SH-SY5Y (cell line): ENCODE data around the gene FLT3LG.

Source experiments
- GATA2 ChIP-seq: IDR thresholded peaks from 2 replicates; pipeline ENCODE4 v1.6.1; 2011; ENCODE audit warnings: mild to moderate bottlenecking, low read depth, low read length
- GATA3 ChIP-seq: IDR thresholded peaks from 2 replicates; pipeline ENCODE4 v1.6.1; 2011; ENCODE audit warnings: low read depth, mild to moderate bottlenecking, low read length, moderate library complexity

- TF ChIP-seq GATA3 (no peak), GATA2 (no peak)
Observed at GRCh38 chr19:49497047-49497788, 23.2 kb downstream of the FLT3LG start.
